ENCODE data around the gene COPG1. TPM values are rescaled to one million over a fixed set of nuclear protein-coding genes. Genes with fewer than 3 reads are reported as not detected.

COPG1 gene, protein sequence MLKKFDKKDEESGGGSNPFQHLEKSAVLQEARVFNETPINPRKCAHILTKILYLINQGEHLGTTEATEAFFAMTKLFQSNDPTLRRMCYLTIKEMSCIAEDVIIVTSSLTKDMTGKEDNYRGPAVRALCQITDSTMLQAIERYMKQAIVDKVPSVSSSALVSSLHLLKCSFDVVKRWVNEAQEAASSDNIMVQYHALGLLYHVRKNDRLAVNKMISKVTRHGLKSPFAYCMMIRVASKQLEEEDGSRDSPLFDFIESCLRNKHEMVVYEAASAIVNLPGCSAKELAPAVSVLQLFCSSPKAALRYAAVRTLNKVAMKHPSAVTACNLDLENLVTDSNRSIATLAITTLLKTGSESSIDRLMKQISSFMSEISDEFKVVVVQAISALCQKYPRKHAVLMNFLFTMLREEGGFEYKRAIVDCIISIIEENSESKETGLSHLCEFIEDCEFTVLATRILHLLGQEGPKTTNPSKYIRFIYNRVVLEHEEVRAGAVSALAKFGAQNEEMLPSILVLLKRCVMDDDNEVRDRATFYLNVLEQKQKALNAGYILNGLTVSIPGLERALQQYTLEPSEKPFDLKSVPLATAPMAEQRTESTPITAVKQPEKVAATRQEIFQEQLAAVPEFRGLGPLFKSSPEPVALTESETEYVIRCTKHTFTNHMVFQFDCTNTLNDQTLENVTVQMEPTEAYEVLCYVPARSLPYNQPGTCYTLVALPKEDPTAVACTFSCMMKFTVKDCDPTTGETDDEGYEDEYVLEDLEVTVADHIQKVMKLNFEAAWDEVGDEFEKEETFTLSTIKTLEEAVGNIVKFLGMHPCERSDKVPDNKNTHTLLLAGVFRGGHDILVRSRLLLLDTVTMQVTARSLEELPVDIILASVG
- total RNA-seq, result 224 TPM

DNA sequence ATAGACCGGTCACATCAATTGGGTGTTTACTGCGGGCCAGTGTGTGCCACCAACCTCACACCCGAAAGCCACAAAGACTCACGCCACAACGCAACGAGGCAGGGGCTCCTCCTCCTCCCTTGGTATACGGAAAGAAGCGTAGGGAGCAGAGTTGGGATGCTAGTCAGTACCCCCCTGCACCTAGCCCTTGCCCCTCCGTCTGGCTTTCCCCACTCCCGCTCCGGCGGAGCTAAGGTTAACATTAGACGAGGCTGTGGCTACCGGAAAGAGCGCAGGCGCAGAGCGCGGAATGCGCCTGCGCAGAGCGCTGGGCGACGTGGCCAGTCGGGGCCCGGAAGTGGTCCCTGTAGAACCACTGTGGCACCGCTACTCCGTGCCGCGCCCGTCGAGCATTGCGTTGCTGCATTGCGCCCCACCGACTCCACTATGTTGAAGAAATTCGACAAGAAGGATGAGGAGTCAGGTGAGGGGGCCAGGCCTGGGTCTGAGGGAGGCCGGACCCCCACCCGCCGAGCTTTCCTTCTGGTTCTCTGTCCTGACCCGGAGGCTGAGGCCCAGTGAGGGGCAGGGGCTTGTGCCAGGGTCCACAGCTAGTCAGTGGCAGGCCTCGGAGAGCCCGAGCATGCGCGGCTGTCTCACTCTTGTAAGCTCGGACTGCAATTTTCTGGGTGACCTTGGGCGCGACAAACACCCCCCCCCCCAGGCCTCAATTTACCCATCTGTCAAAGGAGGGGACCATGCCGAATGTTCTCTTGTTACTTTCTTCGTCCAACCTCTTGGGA, at the start of gene COPG1:
Gene COPG1, plus strand, starts transcription at position 323 of the 782 bp plus-strand sequence. Its CDS starts 104 bp downstream, at position 427.
- peak; percentile 53 to 93 for DNase-seq (ENCODE audit: low spot score in 2 of 2)
- H3K36me3 ChIP-seq, result peaks cover 24 to 25% of the 10 kb centered on the region in 2 donors
- peak within 1 kb of the TSS; percentile 78 to 93 for H3K4me3 ChIP-seq
- H3K4me1 ChIP-seq, result peaks cover 7 to 33% of the 10 kb centered on the region in 2 donors
- TF ChIP-seq, protein P1, sequence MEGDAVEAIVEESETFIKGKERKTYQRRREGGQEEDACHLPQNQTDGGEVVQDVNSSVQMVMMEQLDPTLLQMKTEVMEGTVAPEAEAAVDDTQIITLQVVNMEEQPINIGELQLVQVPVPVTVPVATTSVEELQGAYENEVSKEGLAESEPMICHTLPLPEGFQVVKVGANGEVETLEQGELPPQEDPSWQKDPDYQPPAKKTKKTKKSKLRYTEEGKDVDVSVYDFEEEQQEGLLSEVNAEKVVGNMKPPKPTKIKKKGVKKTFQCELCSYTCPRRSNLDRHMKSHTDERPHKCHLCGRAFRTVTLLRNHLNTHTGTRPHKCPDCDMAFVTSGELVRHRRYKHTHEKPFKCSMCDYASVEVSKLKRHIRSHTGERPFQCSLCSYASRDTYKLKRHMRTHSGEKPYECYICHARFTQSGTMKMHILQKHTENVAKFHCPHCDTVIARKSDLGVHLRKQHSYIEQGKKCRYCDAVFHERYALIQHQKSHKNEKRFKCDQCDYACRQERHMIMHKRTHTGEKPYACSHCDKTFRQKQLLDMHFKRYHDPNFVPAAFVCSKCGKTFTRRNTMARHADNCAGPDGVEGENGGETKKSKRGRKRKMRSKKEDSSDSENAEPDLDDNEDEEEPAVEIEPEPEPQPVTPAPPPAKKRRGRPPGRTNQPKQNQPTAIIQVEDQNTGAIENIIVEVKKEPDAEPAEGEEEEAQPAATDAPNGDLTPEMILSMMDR (IDR thresholded peaks at IDR 0.05), result no peak
- no peaks in the 10 kb centered on the region for H3K27me3 ChIP-seq
- H3K9me3 ChIP-seq, result no peaks in the 10 kb centered on the region
- intact Hi-C loops (cut with DNase I), result loop anchor here (1.0 to 5.0 kb wide), 6 partner anchors 29 to 127 kb away; partner anchors contain the start of genes HMCES and ISY1
- peak within 1 kb of the TSS; percentile 88 to 89 for H3K27ac ChIP-seq

DNA sequence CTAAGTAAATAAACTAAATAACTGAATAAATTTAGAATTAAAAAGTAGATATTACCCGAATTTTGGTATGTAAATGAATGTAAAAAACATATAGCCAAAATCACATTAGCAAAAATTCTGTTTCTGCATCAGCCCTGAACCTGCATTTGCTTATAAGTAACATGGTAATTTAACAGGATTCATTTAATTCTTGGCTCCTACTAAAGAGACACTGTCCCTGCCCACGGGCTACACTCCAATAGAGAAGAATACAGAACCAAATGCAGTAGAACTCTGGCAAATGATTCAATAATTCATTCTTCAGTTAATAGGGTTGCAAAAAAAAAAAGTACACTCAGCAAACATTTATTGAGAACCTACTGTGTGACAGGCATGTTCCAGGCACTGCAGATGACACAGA, 44.9 kb upstream of the COPG1 start:
- intact Hi-C loops (cut with DNase I), result no loop called here
- TF ChIP-seq, protein P1 (IDR thresholded peaks at IDR 0.05), result no peak

DNA sequence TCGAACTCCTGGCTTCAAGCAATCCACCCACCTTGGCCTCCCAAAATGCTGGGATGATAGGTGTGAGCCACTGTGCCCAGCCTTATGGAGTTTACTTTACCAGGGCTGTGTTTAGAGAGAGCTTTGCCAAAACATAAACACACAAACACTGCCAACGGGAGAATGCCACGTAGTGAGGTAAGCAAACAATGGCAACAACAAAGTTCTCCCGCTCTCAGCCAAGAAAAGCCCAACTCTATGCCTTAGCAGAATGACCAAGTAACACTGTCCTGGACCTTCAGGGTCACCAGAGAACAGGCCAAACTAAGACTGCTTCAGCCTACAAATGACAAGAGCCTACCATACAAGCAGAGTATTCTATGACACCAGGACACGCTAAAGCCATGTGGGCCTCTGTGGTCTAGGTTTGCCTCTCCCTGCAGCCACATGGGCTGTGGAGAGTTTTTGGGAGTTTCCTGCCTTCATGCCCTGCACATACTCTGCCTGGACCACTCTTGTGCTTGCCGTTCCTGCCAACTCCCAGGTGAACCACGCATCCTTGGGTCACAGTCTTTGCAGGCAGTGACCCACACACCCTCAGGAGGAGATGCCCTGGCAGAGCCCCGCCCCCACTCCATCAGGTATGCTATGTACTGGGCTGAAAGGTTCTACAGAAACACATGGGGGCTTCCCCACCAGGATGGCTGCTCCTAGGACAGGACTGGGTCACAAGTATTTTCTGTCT, 44.1 kb upstream of the COPG1 start:
- DNase-seq (ENCODE audit: low spot score in 2 of 2), result no peak
- H3K4me3 ChIP-seq, result no peak overlapping the region
- no peaks in the 10 kb centered on the region for H3K4me1 ChIP-seq
- H3K9me3 ChIP-seq, result no peaks in the 10 kb centered on the region
- intact Hi-C loops (cut with DNase I), result no loop called here
- no peak overlapping the region for H3K27ac ChIP-seq
- TF ChIP-seq, protein P1 (IDR thresholded peaks at IDR 0.05), result no peak
- H3K27me3 ChIP-seq, result no peaks in the 10 kb centered on the region
- no peaks in the 10 kb centered on the region for H3K36me3 ChIP-seq

More for the DNA sequence above, 44.9 kb upstream of the COPG1 start:
- no peaks in the 10 kb centered on the region for H3K27me3 ChIP-seq
- no peak overlapping the region for H3K4me3 ChIP-seq
- DNase-seq (ENCODE audit: low spot score in 2 of 2), result no peak
- no peak overlapping the region for H3K27ac ChIP-seq
- no peaks in the 10 kb centered on the region for H3K36me3 ChIP-seq
- no peaks in the 10 kb centered on the region for H3K9me3 ChIP-seq
- H3K4me1 ChIP-seq, result no peaks in the 10 kb centered on the region

DNA sequence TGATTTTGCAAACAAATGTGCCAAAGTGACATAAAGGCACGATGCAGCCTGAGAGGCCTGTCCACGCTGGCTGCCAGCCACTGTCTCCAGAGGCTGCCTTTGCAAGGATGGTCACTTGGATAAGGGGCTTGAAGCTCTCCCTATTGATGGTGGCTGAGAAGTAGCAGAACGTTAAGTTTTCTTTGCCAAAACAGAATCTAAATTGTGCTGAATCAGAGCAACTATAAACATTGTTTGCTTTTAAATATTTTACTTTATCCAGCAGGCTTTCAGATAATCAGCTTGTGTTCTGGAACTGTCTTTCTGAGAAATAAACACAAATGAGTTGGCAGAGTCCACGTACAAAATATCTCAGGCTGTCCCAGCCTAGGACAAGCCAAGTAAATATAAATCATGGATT, 41.9 kb upstream of the COPG1 start:
- TF ChIP-seq, protein P1 (IDR thresholded peaks at IDR 0.05), result no peak
- Histone ChIP-seq H3K27ac (no peak overlapping the region), H3K4me3 (no peak overlapping the region), H3K27me3 (no peaks in the 10 kb centered on the region), H3K9me3 (no peaks in the 10 kb centered on the region), H3K36me3 (no peaks in the 10 kb centered on the region), H3K4me1 (peaks cover 0 to 4% of the 10 kb centered on the region in 2 donors)
- intact Hi-C loops (cut with DNase I), result no loop called here
- DNase-seq (ENCODE audit: low spot score in 2 of 2), result no peak

DNA sequence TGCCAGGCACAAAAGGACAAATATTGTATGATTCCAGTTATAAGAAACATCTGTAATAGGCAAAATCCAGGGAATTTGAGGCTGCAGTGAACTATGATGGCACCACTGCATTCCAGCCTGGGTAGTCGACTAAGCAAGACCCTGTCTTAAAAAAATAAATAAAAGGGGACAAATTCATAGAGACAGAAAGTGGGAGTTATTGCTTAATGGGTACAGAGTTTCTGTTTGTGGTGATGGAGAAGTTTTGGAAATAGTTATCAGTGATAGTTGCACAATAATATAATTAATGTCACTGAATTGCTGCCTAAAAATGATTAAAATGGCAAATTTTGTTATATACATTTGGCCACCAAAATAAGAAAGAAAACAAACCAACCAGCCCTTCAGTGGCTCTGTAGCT, 38.1 kb upstream of the COPG1 start:
- Histone ChIP-seq H3K4me1 (peaks cover 0 to 4% of the 10 kb centered on the region in 2 donors), H3K4me3 (no peak overlapping the region), H3K27me3 (no peaks in the 10 kb centered on the region), H3K36me3 (no peaks in the 10 kb centered on the region), H3K9me3 (no peaks in the 10 kb centered on the region), H3K27ac (no peak overlapping the region)
- TF ChIP-seq, protein P1 (IDR thresholded peaks at IDR 0.05), result no peak
- intact Hi-C loops (cut with DNase I), result no loop called here
- DNase-seq (ENCODE audit: low spot score in 2 of 2), result no peak

Measured in ascending aorta (tissue), 2 donors.